GM13977 (cell line): ENCODE measurements around the gene GP1BB.

ENCODE experiments used
- DNase-seq: peaks from one replicate; pipeline ENCODE4 v3.0.0; 2012; ENCODE audit warnings: low spot score
- CTCF ChIP-seq: IDR thresholded peaks from 2 replicates; pipeline ENCODE4 v1.5.1; 2012; ENCODE audit warnings: mild to moderate bottlenecking, control low read depth; ENCODE audit not compliant: insufficient read depth; ENCODE audit errors: extremely low read depth, missing control alignments
- in situ Hi-C: fragments of 300-500 bp; cut with MboI; formaldehyde crosslinking; loops from one replicate; pipeline ENCODE4 v1.12.0; 2022; ENCODE audit warnings: low sequenced_read_pairs, low pct_unique_long_range_greater_than_20kb, mixed read lengths, inconsistent platforms; ENCODE audit not compliant: unreplicated experiment

GP1BB gene

GRCh38 chr22:19729507-19729906 is 6.2 kb downstream of the GP1BB start:
- DNase-seq = no peak
- in situ Hi-C loops = no loop called here
- TF ChIP-seq CTCF = no peak

- in situ Hi-C loops = no loop called here
- DNase-seq = no peak
- TF ChIP-seq CTCF = no peak
These were observed 6.9 kb downstream of the GP1BB start for GRCh38 chr22:19730198-19730597.

- peak; percentile 92 for DNase-seq
- peak; percentile 99 for TF ChIP-seq CTCF
- in situ Hi-C loops = no loop called here
These were observed 7.5 kb downstream of the GP1BB start for GRCh38 chr22:19730655-19731360.

GRCh38 chr22:19731361-19732135 is 8.2 kb downstream of the GP1BB start:
- in situ Hi-C loops = no loop called here
- DNase-seq = no peak
- no peak for TF ChIP-seq CTCF

GRCh38 chr22:19732403-19733113 is 9.2 kb downstream of the GP1BB start:
- in situ Hi-C loops = no loop called here
- DNase-seq = no peak
- no peak for TF ChIP-seq CTCF

- no peak for DNase-seq
- TF ChIP-seq CTCF = no peak
- in situ Hi-C loops = no loop called here
These were observed 10.4 kb downstream of the GP1BB start for GRCh38 chr22:19733755-19734154.
